Measurements from ENCODE around the gene GATA5.
"Not testable (repeated sequence)": the region's sequence is repeated elsewhere in the genome, so short reads cannot be mapped to it uniquely, and the experiment has no call there.

Gene GATA5

DNA sequence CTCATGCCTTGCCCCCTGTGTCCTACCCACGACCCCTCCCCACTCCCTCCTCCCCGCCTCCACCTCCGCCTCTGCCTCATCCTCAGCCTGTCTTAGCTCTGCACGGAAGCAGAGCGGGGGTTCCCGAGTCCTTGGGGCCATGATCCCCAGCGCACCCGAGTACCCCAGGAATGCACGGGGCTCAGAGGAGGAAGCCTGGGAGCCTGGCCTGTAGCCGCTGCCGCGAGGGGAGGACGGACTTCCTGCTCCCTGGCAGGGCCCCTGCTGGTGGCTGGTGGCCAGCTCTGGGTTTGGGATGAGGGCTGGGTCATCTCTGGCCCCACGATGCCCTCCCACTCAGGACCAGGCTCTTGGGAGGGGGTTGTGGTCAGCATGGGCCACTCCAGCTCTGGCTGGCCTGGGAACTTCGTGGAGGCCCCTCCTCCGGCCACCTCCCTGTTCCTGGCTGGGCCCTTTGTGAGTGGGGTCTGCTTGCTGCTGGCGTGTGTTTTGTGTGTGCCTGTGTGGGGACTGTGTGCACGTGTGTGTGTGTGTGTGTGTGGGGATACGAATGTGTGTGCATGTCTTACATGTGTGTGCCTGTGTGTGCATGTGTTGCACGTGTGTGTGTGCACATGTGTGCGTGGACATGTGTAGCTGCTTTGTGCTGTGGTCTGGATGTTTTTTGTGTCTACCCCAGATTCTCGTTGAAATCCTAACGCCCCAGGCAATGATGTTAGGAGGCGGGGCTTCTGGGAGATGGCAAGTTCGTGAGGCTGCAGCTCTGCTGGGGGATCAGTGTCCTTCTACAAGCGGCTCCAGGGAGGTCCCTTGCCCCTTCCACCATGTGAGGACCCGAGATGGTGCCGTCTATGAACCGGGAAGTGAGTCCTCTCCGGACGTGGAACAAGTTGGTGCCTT lies 47.1 kb downstream of the GATA5 start:
- no peak for DNase-seq (ENCODE audit: low spot score)

DNA sequence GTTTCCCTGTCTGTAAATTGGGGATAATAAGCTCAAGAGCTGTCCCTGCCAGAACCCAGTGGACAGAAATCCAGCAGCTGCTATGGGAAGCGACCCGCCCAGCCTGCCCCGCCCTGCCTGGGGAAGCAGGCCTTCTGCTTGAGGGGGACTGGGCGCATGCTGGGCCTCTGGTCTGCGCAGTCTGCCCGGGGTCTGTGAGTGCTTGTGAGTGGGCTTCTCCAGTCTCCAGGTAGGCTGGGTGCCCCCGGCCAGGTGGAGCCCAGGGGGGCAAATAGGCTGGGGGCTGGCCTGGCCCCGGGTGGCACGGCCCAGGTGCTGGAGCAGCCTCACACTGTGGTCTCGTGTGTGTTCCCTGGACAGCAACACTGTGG lies 47.8 kb downstream of the GATA5 start:
- DNase-seq (ENCODE audit: low spot score): no peak

DNA sequence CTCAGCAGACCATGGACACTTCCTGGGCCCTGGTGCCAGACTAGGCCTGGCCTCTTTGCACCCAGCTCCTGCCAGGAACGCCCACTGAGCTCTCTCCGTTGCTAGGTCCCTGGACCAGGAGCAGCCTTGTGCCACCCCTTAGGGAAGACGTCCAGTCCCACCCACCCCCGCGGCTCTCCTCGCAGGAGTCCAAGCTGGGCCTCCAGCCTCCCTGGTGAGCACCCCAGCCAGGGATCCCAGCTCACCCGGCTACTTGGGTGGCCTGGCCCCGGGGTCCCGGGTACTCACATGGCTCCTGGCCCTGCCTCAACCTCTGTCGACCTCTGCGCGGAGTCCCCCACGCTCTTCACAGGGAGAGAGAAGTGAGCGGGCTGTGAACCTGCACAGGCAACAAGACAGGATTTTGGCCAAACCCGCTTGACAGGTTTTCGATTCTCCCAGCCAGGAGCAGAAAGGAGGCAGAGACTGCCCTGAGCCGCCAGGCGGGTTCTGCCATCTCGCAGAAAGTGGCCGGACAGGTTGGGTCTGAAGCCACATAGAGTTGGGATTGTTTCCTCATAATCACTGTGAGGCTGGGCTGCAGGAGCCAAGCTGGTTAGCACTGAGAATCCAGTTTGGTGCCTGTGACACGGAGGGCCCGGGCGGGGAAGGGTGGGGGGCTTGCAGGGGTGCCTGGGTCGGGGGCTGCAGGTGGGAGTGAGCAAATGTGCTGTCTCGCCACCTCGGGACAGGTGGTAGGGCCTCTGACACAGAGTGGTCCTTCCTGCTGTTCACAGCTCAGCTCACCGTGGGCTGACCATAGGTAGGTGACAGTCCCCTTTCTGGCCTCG lies 48.4 kb downstream of the GATA5 start, which contains the start of gene RBBP8NL:
Gene RBBP8NL, minus strand, starts transcription at position 368 of the 830 bp plus-strand sequence. CDS start 7,892 bp downstream, outside the sequence.
- DNase-seq (ENCODE audit: low spot score): no peak

DNA sequence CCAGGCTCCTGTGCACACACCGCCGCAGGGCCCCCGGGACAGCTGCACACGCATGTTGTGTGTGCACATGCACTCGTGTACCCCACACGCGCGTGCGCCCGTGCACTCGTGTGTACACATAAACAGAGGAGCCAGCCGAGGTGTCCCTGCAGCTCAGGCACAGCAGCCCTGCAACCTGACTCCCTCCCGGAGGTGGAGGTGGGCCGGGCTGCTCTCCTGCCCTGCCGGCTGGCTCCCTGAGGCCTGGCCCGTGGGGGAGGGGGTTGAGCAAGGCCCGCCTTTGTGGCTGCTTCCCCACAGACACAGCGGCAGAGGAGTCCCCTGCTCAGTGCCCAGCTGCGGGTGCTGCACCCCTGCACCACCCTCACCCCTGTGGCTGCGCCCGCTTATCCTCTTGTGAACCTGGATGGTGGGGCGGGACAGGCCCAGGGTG lies 49.1 kb downstream of the GATA5 start:
- DNase-seq (ENCODE audit: low spot score): no peak

DNA sequence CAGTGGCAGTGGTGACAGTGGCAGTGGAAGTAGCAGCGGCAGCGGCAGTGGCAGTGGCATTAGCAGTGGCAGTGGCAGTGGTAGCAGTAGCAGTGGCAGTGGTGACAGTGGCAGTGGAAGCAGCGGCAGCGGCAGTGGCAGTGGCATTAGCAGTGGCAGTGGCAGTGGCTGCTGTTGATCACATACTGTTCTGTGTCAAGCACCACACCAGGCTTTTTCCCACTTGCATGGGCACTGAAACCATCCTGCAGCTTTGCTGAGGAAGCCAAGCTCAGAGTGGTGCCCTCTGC lies 49.8 kb downstream of the GATA5 start:
- not testable (repeated sequence) for DNase-seq (ENCODE audit: low spot score)

DNA sequence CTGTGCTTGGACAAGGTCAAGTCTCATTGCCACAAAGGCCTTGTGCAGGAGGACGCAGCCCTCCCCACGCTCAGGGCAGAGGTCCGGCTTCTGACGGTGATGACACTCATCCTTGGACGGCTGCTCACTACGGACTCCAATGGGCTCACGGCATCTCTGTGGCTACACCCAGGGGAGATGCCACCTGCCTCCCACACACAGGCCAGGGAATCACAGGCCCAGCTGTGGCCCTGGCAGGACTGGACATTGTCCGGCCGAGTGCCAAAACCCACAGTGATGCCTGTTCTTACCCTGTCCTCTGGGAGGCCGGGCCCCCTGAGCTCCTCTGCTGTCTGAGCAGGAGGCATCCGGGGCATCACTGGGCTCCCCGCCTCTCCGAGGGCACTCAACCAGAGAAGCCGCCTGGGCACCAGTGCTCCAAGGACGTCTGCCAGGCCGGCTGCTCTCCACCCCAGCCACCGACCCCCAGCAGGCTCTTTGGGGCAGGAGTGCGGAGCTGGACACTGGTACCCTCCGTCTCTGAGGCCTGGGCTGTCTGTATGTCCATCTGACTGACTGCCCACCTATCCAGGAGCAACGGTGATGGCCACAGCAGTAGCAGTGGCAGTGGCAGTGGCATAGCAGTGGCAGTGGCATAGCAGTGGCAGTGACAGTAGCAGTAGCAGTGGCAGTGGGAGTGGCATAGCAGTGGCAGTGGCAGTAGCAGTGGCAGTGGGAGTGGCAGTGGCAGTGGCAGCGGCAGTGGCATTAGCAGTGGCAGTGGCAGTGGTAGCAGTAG lies 50.3 kb downstream of the GATA5 start:
- no peak for DNase-seq (ENCODE audit: low spot score)

DNA sequence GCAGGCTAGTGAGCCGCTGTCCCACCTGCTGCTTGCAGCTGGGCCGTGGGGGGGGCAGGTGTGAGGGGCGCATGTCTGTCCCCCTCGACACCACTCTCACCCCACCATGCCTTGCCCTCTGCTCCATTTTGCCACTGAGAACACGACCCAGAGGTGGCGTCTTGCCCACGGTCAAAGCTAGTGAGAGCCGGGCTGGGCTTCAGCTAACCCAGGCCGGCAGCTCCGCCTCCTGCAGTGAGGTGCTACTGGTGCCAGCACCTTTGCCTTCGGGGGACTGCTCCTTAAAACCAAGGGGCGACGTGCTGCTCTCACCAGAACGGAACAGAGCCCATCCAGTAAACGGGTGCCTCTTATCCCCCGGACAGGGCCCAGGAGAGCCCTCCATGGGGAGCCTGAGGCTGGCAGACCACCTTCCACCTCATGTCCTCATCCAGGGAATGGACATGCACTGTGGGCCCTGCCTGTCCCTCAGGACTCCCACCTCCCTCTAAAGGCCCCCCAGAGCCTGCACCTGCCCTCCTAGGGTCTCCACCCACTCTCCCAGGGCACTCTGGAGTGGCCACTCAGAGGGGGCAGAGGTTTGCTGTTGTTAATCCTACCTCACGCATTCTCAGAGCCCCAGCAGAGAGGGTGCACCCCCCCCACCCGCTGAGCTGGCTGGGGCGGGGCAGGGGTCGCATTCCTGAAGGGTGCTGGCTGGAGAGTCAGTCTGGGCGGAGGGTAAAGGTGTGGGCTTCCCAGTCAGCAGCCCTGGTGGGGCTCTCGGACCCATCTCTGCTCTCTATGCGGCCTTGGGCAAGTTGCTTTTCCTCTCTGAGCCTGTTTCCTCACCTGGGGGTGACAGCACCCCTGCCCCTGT lies 51.3 kb downstream of the GATA5 start:
- DNase-seq (ENCODE audit: low spot score): no peak

DNA sequence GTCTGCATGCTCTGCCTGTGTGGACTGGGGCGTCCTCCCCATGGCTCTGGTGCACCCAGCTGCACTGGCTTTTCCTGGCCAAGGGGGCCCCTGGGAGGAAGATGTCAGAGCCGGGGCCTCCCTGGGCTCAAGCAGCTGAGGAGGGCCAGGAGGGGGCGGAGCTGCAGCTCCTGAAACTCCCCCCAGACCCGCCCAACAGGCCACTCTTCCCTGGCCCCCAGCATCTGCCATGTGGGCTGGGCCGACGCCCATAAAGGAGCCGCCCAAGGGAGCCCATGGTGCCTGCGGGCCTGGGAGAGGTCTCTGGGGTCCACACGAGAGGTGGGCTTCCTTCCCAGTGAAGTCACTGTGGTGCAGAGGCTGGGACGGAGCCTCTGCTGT lies 52.5 kb downstream of the GATA5 start:
- no peak for DNase-seq (ENCODE audit: low spot score)

DNA sequence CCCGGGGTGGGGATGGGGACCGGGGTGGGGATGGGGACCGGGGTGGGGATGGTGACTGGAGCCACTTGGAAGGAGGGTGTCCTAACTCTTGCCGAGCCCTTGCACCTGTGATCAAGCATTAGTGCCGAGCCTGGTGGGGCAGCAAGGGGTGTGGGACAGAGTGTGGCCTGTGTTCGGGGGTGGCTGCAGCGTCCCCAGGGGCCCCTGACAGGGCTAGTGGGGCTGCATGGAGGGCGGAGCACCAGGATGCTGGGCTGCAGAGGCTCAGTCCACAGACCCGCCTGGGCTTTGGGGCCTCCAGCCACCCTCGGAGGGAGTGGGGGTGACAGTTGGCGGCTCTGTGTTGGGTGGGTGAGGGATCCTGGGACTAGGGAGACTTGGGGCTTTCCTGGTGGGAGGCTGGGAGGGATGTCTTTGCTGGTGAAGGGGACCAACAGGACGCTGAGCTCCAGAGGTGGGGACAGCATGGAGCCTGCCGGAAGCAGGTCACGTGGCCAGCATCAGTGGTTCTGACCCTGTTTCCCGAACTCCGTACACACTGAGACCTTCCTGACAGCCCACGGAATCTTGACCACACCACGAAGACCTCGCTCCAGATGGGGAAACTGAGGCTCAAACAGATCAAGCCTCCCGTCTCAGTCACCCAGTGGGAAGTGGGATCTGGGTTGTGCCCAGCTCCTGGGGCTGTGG lies 53.0 kb downstream of the GATA5 start:
- DNase-seq (ENCODE audit: low spot score): no peak

DNA sequence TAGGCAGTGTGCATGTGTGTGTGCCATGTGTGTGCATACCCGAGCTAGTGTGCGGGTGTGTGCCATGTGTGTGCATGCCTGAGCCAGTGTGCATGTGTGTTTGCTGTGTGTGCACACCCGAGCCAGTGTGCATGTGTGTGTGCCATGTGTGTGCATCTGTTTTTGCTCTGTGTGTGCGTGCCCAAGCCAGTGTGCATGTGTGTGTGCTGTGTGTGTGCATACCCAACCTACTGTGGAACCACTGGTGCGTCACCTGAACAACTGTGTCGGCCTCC lies 54.1 kb downstream of the GATA5 start:
- DNase-seq (ENCODE audit: low spot score): no peak

DNA sequence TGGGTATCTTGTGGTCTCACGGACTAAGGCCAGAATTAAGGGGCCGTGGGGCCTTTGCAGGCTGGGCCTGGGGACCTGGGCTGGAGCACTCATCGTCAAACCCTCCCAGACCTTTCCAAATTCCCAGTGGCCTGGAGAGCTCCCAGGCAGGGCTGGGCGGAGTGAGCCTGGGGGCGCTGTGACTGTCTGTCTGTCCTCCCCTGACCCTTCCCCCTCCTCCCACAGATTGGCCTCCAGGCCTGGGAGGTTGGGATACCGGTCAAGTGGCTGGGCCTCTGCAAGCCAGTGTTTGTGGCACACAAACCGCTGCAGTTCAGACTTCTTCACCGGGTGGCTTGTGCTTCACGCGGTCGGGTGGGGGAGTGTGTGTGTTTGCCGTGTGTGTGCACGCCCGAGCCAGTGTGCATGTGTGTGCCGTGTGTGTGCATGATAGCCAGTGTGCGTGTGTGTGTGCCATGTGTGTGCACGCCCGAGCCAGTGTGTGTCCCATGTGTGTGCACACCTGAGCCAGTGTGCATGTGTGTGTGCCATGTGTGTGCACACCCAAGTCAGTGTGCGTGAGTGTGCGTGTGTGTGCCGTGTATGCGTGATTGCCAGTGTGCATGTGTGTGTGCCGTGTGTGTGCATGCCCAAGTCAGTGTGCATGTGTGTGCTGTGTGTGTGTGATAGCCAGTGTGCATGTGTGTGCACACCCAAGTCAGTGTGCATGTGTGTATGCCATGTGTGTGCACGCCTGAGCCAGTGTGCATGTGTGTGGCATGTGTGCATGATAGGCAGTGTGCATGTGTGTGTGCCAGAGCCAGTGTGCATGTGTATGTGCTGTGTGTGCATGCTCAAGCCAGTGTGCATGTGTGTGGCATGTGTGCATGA lies 54.7 kb downstream of the GATA5 start:
- no peak for DNase-seq (ENCODE audit: low spot score)

DNA sequence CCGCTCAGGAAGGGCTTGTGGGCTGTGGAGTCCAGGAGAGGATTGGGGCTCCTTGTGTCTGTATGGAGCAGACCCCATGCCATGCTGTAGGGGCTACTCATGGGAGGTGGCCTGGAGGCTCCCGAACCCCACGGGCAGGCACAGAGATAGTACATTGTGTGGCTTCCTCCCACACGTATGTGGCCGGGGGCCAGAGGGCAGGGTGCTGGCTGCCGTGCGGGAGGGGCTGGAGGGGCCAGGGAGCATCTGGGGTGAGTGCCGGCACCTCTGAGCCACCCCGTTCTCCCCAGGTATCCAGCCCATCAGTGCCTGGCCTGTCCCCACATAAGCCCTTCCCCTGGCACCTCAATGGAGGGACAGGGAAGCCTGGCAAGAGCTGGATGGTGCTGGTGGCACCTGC lies 56.0 kb downstream of the GATA5 start:
- no peak for DNase-seq (ENCODE audit: low spot score)

DNA sequence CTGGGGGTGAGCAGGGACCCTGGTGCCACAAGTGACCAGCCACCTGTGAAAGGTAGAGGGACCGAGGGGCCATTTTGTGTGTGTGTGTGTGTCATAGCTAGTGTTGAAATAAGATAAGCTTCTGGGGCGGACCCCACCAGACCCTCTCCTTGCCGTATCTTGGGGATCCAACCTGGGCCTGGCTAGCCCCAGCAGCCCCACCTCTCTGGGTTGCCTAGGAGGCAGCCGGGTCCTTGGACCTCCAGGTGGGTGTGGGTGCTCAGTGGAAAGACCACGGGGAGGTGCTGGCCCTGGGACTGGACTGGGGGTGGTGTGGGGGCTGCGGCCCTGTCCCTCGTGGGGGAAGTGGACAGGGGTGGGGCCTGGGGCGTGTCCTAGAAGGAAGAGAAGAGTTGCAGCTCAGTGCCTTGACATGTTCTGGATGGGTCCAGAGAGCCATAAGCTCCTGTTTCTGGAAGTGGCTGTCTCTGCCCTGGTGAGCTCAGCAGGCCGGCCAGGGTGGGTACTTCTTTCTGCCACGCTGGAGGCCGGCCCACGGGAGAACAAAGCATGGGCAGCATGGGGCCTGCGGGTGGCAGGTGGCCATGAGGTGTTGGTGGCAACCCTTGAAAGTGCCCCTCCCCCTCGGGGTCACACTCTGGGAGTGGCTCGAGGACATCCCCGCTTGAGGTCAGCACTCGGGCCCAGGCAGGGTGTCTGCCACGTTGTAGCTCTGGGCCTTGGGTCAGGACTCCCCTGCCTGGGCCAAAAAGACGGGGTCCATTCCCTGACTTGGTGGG lies 56.9 kb downstream of the GATA5 start:
- DNase-seq (ENCODE audit: low spot score): no peak

DNA sequence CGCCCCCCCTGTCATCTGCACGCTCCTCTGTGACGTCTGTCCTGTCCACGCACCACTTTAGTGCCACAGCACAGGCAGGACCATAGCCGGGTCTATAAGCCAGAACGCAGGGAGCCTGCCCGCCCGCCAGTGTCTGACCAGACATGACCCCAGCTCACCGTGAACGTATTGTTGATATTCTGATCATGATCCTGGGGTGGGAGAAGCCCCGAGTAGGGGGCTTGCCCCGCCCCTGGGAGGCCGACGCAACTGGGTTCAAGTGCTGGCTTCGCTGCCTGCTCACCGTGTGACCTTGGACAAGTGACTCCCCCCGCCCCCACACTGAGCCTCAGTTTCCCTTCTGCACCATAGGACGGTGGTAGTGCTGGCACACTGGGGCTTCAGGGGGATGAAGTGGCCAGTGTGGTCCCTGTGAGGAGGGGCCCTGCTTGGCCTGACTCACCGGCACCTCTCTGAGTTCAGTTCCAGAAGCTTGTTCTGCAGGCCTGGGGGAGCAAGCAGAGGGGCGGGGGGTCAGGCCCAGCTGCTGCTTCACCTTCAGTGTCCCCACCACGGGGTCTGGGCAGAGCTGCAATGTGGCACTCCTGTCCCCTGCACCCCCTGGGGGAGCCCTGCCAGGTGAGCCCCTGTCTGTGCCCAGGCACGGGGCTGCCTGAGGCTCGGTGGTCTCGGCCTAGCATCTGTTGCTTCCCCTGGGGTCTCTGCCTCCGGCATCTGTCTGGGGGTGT lies 57.6 kb downstream of the GATA5 start:
- DNase-seq (ENCODE audit: low spot score): no peak

DNA sequence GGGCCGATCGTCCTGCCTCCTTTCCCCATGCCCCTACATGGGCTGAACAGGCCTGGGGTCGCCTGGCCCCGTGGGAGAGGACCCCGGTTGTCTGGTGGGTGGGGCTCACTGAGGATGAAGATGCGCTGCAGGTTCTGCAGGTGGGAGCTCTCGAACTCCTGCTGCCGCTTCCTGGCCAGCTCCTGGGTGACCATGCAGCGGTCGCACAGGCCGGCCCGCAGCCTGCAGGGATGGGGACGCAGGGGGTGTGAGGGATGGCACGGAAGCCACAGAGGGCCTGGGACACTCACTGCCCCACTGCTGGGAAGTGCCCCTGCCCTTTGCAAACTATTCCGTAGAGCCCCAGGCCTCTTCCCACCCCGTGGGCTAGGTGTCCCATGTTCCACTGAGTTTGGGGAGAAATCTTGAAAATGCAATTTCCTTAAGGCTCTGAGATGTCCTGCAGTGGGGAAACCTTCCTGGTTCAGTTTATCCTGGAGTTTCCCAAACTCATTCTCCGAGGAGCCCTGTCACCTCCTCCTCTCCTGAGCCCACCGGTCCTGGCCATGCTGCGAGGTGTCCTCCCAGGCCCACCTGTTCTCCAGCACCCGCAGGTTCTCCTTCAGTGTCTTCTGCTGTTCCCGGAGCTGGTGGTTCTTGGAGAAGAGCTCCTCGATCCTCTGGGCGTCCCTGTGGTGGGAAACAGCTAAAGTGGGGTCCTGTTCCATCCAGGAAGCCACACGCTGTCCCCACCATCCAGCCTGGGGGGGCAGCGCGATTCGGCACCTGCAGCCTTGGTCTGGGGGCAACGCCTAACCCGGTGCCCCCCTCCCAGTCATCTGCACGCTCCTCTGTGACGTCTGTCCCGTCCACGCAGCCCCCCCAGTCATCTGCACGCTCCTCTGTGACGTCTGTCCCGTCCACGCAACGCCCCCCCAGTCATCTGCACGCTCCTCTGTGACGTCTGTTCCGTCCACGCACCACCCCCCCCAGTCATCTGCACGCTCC lies 58.9 kb downstream of the GATA5 start:
- DNase-seq (ENCODE audit: low spot score): no peak

DNA sequence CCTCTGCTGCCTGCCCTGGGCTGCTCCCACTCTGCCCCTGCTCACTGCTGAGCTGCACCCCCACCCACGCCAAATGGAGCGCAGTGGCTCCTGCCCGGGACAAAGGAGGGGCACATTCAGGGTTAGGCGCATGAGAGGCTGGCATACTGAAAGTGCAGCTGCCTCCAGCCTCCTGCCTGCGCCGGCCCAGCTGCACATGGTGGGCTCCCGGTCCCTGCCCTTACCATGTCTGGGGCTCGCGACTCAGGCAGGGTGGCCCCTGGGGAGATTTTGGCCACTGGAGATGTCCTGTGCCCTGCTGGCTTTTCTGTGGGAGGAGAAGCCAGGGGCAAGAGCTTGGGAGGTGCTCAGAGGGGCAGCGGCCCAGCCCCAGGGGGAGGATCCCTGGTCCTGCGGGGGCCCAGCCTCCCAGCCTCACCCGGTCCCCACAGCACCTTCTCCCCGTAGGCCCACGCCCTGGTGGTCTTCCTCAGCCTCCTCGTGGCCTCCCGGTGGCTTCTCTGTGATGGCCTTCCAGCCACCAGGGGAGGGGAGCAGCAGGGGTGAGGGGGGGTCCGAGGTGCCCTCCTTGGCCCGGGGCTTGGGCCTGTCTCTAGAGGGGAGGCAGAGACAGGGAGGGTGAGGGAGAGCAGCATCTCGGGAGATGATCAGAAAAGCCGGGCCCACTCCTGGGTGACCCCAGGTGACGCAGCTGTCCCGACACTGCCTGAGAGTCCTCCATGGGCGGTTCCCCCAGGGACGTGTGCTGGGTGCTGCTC lies 60.3 kb downstream of the GATA5 start:
- no peak for DNase-seq (ENCODE audit: low spot score)
